HG03175 (cell line): ENCODE results near the gene ARMC2.
"Not testable (repeated sequence)": the region's sequence is repeated elsewhere in the genome, so short reads cannot be mapped to it uniquely, and the experiment has no call there.

ENCODE experiments used
- ATAC-seq: cut with Tn5 transposase; IDR thresholded peaks from one replicate; pipeline ENCODE4 v1.9.1; 2021; ENCODE audit warnings: mild to moderate bottlenecking, moderate library complexity; ENCODE audit not compliant: unreplicated experiment

The ARMC2 gene

GRCh38 chr6:108869876-108870275 lies 21.7 kb downstream of the ARMC2 start:
- ATAC-seq: no peak

GRCh38 chr6:108870357-108870756 lies 22.1 kb downstream of the ARMC2 start:
- no peak for ATAC-seq

GRCh38 chr6:108872141-108872557 lies 23.9 kb downstream of the ARMC2 start:
- ATAC-seq: no peak

- no peak for ATAC-seq
Observed at GRCh38 chr6:108872575-108872974, 24.4 kb downstream of the ARMC2 start.

- ATAC-seq: no peak
Observed at GRCh38 chr6:108873251-108873650, 25.0 kb downstream of the ARMC2 start.

GRCh38 chr6:108873971-108874370 lies 25.7 kb downstream of the ARMC2 start:
- ATAC-seq: no peak

GRCh38 chr6:108874470-108875160 lies 26.4 kb downstream of the ARMC2 start:
- peak; percentile 87 for ATAC-seq

- ATAC-seq: peak; percentile 33
Observed at GRCh38 chr6:108875161-108875555, 26.9 kb downstream of the ARMC2 start.

- ATAC-seq: no peak
Observed at GRCh38 chr6:108877046-108877751, 29.0 kb downstream of the ARMC2 start.

GRCh38 chr6:108878942-108879341 lies 30.7 kb downstream of the ARMC2 start:
- no peak for ATAC-seq

GRCh38 chr6:108883172-108883571 lies 35.0 kb downstream of the ARMC2 start:
- ATAC-seq: peak; percentile 92

GRCh38 chr6:108884211-108885059 lies 36.2 kb downstream of the ARMC2 start:
- no peak for ATAC-seq

- no peak for ATAC-seq
Observed at GRCh38 chr6:108888052-108888451, 39.8 kb downstream of the ARMC2 start.

GRCh38 chr6:108888745-108889144 lies 40.5 kb downstream of the ARMC2 start:
- no peak for ATAC-seq

GRCh38 chr6:108890898-108891297 lies 42.7 kb downstream of the ARMC2 start:
- ATAC-seq: not testable (repeated sequence)

- no peak for ATAC-seq
Observed at GRCh38 chr6:108895571-108895970, 47.3 kb downstream of the ARMC2 start.

GRCh38 chr6:108896111-108896661 lies 48.0 kb downstream of the ARMC2 start:
- peak; percentile 63 for ATAC-seq

GRCh38 chr6:108897371-108897770 lies 49.1 kb downstream of the ARMC2 start:
- ATAC-seq: no peak

GRCh38 chr6:108902382-108902792 lies 54.2 kb downstream of the ARMC2 start:
- no peak for ATAC-seq

- ATAC-seq: no peak
Observed at GRCh38 chr6:108903796-108904195, 55.6 kb downstream of the ARMC2 start.

GRCh38 chr6:108904741-108905140 lies 56.5 kb downstream of the ARMC2 start:
- peak; percentile 99 for ATAC-seq
